ENCODE data around the gene CPTP.

GRCh38 chr1:1355416-1355815 lies 30.8 kb downstream of the CPTP start:
- TF ChIP-seq CTCF (IDR thresholded peaks at IDR 0.05), result no peak
- no peak for TF ChIP-seq EZH2 (IDR thresholded peaks at IDR 0.05)

All from neural progenitor cell (in vitro differentiated cells).